Measurements from ENCODE around the gene ZNF598.

ZNF598 gene

DNA sequence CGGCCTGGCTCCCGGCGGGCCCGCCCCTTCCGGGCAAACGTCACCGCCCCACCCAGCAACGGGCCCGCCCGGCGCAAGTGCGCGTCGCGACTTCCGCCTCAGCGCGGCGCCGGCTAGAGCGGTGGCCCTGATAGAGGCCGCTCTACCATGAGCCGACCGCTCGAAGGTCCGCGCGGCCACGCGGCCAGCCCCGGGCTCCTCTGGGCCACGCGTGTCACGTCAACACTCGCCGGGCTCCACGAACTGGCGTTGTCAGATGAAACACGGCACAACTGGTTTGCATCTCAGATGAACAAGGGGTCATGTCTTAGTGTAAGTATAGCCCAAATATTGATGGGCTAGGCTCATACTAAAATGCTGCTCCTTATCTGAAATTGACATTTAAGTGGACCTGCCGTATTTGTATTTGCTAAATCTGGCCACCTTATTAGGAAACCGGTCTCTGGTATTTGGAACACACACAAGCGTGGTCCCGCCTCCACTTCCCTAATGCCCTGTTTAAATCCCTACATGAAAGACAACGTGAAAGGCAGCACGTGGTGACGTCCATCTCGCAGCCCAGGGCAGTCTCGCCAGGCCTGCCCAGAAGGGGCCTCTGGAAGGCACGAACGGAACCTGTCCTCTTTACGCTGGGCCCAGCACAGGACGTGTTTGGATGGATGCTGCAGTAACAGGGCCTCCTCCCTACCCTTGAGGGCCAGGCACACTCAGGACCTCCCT is at the start of gene ZNF598:
Gene ZNF598 (minus strand): TSS at position 31 of the 720 bp plus-strand sequence.
- ATAC-seq, result peak; percentile 93
- Mint-ChIP-seq H3K27ac (peak within 1 kb of the TSS; percentile 97), H3K9me3 (no peaks in the 10 kb centered on the region), H3K27me3 (no peaks in the 10 kb centered on the region), H3K4me3 (peak within 1 kb of the TSS; percentile 96 to 97), H3K4me1 (peaks cover 47% of the 10 kb centered on the region)
- DNase-seq, result peak; percentile 76 to 79

DNA sequence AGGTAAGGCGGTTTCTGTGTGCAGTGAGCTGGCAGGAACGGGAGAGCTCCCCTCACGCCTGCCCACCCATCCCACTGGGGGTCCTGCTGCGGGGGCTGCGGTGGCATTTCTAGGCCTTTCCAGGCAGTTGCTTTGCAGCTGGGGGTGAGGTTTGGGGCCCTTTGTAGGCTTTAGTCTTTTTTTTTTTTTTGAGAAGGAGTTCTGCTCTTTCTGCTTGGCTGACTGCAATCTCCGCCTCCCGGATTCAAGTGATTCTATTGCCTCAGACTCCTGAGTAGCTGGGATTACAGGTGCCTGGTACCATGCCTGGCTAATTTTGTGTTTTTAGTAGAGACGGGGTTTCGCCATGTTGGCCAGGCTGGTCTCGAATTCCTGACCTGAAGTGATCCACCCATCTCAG is 49.3 kb upstream of the ZNF598 start:
- Mint-ChIP-seq H3K4me3 (no peak overlapping the region), H3K27me3 (no peaks in the 10 kb centered on the region), H3K4me1 (peaks cover 2% of the 10 kb centered on the region), H3K27ac (peak overlapping the region in 1 of 2 donors; percentile 90), H3K9me3 (no peaks in the 10 kb centered on the region)
- no peak for DNase-seq
- no peak for ATAC-seq

DNA sequence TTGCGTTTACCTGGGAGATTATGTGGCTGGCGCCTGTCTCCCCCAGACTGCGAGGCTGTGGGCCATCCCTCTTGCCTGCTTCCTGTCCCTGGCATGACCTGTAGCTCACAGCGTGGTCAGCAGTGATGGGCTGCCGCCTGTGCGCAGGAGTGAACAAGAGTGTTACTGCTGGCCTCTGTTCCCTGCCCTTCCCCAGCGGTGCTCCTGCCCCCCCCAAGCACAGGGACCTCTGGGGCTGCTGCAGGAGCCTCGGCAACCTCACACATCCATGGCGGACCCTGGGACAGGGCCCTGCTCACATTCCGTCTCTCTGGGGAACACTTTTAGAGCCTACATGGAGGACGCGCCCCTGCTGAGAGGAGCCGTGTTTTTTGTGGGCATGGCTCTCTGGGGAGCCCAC is 48.8 kb upstream of the ZNF598 start:
- H3K9me3 Mint-ChIP-seq, result no peaks in the 10 kb centered on the region
- H3K27ac Mint-ChIP-seq, result peak overlapping the region; percentile 40 to 90
- DNase-seq (no peak), ATAC-seq (no peak)
- H3K4me3 Mint-ChIP-seq, result no peak overlapping the region
- H3K27me3 Mint-ChIP-seq, result no peaks in the 10 kb centered on the region
- peaks cover 4% of the 10 kb centered on the region for H3K4me1 Mint-ChIP-seq

DNA sequence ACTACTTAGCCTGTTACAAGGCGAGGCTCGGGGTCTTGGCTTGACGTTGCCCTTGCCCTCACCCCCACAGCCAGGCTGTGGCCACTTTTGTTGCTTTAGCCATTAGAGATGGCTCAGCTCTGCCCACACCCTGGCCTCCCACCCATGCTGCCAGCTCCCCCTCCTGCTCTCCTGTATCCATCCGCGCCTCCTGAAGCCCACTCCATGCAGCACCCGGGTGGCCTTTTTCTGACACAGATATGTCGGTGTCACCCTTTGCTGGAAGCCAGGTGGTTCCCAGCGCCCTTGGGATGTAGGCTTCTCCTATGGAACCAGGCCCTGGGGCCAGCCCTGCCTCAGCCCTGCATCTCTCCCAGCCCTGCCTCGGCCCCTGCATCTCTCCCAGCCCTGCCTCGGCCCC is 47.8 kb upstream of the ZNF598 start:
- no peaks in the 10 kb centered on the region for H3K9me3 Mint-ChIP-seq
- H3K27me3 Mint-ChIP-seq, result no peaks in the 10 kb centered on the region
- no peak for ATAC-seq
- no peak for DNase-seq
- H3K4me3 Mint-ChIP-seq, result no peak overlapping the region
- H3K4me1 Mint-ChIP-seq, result peaks cover 9% of the 10 kb centered on the region
- no peak overlapping the region for H3K27ac Mint-ChIP-seq

DNA sequence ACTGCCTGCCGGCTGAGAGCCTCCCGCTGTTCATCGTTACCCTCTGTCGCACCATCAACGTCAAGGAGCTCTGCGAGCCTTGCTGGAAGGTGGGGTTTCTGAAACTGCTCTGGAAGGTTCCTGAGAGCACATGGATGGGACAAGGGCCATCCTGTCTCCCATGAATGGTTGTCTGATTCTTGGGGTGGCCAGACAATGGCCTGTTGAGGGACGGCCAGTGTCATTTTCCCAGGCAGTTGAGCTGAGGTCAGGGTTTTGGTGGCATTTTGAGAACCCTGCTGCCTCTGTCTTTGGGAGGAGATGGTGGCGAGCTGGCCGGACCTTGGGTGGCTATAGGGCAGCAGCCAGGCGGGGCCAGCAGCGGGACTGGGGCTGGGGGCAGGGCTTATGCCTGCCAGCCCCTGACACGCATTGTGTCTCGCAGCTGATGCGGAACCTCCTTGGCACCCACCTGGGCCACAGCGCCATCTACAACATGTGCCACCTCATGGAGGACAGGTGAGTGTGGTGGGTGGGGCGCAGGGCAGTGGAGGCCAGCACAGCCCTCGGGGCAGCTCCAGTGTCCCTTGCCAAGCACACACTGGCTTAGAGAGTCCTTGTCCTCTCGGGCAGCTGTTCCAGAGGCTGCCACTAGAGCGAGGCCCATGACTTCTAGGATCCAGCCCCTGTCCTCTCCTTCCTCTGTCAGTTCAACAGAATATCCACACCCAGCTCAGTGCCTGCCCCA is 47.2 kb upstream of the ZNF598 start:
- Mint-ChIP-seq H3K9me3 (no peaks in the 10 kb centered on the region), H3K27me3 (no peaks in the 10 kb centered on the region), H3K27ac (no peak overlapping the region), H3K4me1 (peaks cover 9% of the 10 kb centered on the region), H3K4me3 (no peak overlapping the region)
- ATAC-seq (peak; percentile 37), DNase-seq (no peak)

DNA sequence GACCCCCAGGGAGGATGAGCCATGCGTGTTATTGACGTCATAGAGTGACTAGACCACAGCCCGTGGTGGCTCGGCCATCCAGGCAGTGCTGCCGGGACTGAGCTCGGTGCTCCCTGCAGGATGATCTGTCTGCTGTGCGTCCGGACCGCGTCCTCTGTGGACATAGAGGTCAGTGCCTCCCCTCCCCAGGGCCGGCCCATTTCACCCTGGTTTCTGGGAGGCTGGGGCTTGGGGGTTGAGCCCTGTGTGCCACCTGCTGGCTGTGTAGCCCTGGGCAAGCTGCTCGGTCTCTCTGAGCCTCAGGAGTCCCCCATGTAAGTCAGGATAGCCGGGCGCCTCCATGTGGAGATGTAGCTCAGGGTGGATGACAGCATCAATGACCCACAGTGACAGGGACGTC is 46.5 kb upstream of the ZNF598 start:
- Mint-ChIP-seq H3K4me1 (peaks cover 9% of the 10 kb centered on the region), H3K27ac (no peak overlapping the region), H3K4me3 (no peak overlapping the region), H3K27me3 (no peaks in the 10 kb centered on the region), H3K9me3 (no peaks in the 10 kb centered on the region)
- ATAC-seq (no peak), DNase-seq (no peak)

DNA sequence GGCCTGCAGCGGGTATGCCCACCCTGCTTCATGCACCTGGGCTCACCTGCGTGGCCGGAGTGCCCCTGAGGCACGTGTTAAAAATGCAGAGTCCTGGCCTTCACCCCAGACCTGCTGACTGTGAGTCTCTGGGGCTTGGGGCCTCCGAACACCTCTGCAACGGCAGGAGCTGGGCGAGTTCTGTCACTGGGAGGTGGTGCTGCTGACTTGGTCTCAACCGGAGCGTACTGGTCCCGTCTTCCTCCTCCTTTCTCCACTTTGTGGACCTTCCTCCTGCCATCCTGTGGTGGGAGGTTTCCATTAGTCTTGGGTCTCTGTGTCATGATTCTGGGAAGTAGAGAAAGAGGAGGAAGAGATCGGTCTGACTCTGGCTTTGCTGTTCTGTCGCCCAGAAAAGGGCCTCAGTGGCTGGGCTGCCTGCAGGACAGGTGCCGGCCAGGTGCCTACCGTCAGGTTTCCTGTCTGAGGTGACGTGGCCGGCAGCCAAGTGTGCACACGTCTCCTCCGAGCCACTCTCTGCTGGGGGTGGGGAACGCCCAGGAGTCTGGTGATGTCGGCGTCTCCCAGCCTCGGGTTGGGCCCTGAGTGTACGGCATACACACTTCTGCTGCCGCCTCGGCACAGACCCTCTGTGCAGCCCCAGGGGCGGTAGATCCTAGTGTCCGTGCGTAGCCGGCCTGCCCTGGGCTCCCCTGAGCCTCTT is 45.1 kb upstream of the ZNF598 start:
- Mint-ChIP-seq H3K4me3 (no peak overlapping the region), H3K27me3 (no peaks in the 10 kb centered on the region), H3K27ac (no peak overlapping the region), H3K9me3 (no peaks in the 10 kb centered on the region), H3K4me1 (peaks cover 9% of the 10 kb centered on the region)
- DNase-seq (no peak), ATAC-seq (no peak)

DNA sequence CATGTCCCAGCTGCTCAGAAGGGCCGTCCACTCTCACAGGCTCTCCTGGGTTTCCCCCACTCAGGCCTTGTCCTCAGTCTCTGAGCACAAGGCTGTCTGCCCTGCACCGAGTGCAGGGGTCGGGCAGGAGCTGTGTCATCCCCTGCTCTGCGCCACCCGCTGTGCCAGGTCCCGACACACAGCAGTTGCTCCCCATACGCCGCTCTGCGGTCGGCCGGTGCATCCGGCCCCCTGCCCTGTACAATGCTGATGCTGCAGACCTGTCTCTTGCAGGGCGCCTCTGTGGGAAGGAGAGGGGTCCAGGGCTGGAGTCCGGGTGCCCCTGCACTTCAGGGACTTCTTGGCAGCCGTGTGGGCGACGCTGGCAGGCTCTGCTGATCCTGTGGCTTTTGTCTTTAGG is 44.3 kb upstream of the ZNF598 start:
- Mint-ChIP-seq H3K27me3 (no peaks in the 10 kb centered on the region), H3K4me1 (peaks cover 14% of the 10 kb centered on the region), H3K9me3 (no peaks in the 10 kb centered on the region), H3K27ac (no peak overlapping the region), H3K4me3 (no peak overlapping the region)
- no peak for ATAC-seq
- no peak for DNase-seq

DNA sequence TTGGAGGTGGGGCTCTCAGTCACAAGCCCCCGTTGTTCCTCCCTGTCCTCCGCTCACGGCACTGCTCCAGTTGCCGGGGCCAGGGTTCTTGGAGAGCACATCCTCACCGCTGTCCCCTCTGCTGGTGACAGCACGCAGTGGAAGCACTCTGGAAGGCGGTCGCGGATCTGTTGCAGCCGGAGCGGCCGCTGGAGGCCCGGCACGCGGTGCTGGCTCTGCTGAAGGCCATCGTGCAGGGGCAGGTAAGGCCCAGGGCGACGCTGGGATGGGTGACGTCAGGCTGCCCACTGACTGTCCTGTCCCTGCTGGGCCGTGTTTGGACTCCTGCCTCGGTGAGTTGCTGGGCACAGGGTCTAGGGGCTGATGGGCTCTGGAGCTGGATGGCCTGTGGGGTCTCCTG is 43.6 kb upstream of the ZNF598 start:
- ATAC-seq, result no peak
- Mint-ChIP-seq H3K4me3 (no peak overlapping the region), H3K4me1 (peaks cover 20% of the 10 kb centered on the region), H3K27me3 (no peaks in the 10 kb centered on the region), H3K9me3 (no peaks in the 10 kb centered on the region), H3K27ac (no peak overlapping the region)
- DNase-seq, result no peak

DNA sequence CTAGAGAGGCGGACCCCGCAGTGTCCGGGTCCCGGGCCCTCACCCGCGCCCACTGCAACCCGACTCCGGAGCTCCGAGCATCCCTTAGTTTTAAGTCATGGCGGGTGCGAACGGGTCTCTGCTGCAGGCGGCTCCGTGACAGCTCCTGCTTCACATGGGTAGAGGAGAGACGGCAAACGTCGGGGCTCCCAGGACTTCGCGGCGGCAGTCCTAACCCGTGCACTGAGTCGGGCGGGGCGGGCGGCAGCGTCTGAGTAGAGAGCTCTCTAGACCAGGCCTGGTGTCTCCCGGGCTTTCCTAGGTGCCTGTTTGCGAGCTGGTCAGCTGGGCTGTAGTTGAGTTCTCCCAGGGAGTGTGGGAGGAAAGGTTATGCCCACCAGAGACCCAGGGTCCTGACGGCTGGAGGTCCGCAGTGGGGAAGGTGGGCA is 38.5 kb upstream of the ZNF598 start:
- Mint-ChIP-seq H3K4me3 (peak overlapping the region; percentile 94 to 96), H3K4me1 (peaks cover 31% of the 10 kb centered on the region), H3K27ac (peak overlapping the region; percentile 57 to 92), H3K27me3 (no peaks in the 10 kb centered on the region), H3K9me3 (no peaks in the 10 kb centered on the region)
- no peak for DNase-seq
- ATAC-seq, result peak; percentile 31

DNA sequence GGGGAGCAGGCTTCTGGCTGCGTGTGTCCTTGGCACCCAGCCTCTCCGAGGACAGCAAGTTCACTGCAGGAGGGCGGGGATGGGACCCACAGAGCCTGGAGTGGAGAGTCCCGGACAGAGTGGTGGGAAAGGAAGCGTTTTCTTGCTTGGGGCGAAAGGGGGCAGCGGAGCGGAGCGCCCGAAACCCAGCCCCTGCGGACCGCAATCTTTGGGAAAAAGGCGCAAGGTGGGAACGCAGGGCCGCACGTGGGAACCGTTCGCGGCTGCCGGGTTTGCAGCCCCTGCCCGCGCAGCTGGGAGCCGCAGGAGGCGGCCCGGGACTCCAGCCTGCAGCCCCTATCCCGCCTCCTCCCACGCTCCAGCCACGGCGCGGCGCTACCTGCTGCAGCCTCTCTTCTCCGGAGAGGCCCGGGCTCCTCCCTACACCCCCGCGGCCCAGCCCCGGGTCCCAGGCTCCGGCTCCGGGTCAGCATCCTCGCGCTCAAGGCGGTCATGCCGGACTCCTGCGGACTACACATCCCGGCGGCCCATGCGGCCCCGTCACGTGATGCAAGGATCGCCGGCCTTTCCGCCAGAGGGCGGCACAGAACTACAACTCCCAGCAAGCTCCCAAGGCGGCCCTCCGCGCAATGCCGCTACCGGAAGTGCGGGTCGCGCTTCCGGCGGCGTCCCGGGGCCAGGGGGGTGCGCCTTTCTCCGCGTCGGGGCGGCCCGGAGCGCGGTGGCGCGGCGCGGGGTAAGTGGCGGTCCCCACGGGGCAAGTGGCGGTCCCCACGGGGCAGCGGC is 37.9 kb upstream of the ZNF598 start, which contains the start of the genes NTHL1 and TSC2:
Gene NTHL1 (minus strand): TSS at position 505 of the 786 bp plus-strand sequence. CDS start 11 bp downstream, at position 494.
Gene TSC2 (plus strand): TSS at position 656 of the 786 bp plus-strand sequence. CDS start 631 bp downstream, outside the sequence.
- peak; percentile 97 for ATAC-seq
- peak within 1 kb of the TSS; percentile 76 to 92 for H3K27ac Mint-ChIP-seq
- H3K4me1 Mint-ChIP-seq, result peaks cover 27% of the 10 kb centered on the region
- DNase-seq, result peak; percentile 91 to 96
- no peaks in the 10 kb centered on the region for H3K9me3 Mint-ChIP-seq
- no peaks in the 10 kb centered on the region for H3K27me3 Mint-ChIP-seq
- peak within 1 kb of the TSS; percentile 94 to 96 for H3K4me3 Mint-ChIP-seq

DNA sequence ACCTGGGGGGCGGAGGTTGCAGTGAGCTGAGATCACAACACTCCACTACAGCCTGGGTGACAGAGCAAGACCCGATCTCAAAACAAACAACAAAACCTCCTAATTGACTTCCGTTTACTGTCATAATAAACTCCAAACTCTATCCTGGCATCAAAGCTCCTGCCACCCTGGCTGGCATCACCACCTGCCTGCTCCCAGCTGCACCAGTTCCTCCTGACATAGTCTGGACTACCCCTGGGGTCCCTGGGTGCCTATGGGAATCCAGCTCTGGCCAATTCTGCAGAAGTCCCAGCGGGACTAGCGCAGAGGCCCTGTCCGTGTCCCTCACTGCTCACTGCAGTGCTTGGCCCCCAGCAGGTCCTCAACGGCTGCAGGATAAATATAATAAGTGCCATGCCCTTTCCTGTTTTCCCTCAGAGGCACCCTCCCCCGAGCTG is 37.3 kb upstream of the ZNF598 start:
- H3K4me3 Mint-ChIP-seq, result peak overlapping the region; percentile 94 to 96
- H3K27me3 Mint-ChIP-seq, result no peaks in the 10 kb centered on the region
- peaks cover 26% of the 10 kb centered on the region for H3K4me1 Mint-ChIP-seq
- no peak for ATAC-seq
- peak overlapping the region; percentile 57 to 76 for H3K27ac Mint-ChIP-seq
- H3K9me3 Mint-ChIP-seq, result no peaks in the 10 kb centered on the region
- DNase-seq, result no peak

DNA sequence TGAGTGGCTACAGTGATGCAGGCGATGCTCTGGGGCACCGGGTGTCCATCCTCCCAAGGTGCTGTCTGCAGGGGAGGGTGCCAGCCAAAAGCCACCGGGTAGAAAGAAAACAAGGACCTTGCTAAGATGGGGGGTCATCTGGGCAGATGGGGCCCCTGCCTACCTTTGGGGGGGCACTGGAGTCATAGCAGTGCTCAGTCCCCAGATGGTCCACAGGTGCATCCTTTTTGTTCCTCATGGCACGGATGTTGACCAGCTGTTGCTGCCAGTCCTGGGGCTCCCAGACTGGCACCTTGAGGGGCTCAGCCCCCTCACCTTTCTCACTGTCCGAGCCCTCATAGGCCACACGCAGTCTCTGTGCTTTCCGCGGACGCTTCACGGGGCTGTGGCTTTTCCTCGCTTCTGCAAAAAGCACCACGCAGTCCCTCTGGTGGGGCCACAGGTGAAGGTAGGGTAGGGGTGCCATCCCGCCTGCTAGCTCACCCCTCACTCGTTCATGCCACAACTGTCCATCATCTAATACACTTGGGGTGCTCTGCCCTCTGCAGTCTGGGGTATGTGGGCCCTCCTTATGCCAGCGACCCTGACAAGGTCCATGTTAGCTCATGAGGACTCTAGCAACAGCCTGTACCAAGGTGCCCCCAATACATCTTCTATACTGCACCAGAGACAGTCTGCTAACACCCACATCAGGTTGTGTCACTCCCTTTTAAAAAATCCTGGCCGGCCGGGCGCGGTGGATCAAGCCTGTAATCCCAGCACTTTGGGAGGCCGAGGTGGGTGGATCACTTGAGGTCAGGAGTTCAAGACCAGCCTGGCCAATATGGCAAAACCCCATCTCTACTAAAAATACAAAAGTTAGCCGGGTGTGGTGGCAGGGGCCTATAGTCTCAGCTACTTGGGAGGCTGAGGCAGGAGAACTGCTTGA is 36.6 kb upstream of the ZNF598 start:
- peaks cover 26% of the 10 kb centered on the region for H3K4me1 Mint-ChIP-seq
- DNase-seq (no peak), ATAC-seq (no peak)
- H3K27ac Mint-ChIP-seq, result no peak overlapping the region
- H3K4me3 Mint-ChIP-seq, result peak overlapping the region; percentile 94 to 96
- H3K9me3 Mint-ChIP-seq, result no peaks in the 10 kb centered on the region
- no peaks in the 10 kb centered on the region for H3K27me3 Mint-ChIP-seq

DNA sequence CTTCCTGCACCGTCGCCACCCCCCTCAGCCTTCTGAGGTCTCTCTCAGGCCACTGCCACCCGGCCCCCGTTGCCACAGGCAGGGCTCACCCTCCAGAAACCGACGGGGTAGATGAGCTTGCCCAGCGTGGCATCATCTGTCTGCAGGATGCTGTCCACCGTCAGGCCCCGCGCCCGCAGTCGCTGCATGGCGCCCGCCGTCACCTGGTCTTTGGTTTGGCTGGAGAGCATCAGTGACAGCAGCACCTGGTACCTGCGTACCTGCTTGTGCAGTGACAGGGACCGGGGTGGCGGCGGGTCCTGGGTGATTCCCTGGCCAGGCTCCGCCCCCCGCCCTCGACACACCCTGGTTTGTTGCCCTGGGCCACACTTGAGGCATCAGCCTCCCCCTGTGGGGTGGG is 34.9 kb upstream of the ZNF598 start:
- no peaks in the 10 kb centered on the region for H3K9me3 Mint-ChIP-seq
- H3K27ac Mint-ChIP-seq, result no peak overlapping the region
- no peak overlapping the region for H3K4me3 Mint-ChIP-seq
- DNase-seq (no peak), ATAC-seq (no peak)
- peaks cover 26% of the 10 kb centered on the region for H3K4me1 Mint-ChIP-seq
- no peaks in the 10 kb centered on the region for H3K27me3 Mint-ChIP-seq

Data from stimulated activated naive CD8-positive, alpha-beta T cell treated with anti-CD3 and anti-CD28 coated beads, Interleukin-15, amount 100 ng/mL, for 72 hours (primary cell).